GM21381 (cell line): Measurements from ENCODE around the gene DCHS2.

Experiments used
- ATAC-seq: cut with Tn5 transposase; IDR thresholded peaks from one replicate; pipeline ENCODE4 v1.9.1; 2021; ENCODE audit warnings: mild to moderate bottlenecking, moderate library complexity; ENCODE audit not compliant: unreplicated experiment

DCHS2 gene

DNA sequence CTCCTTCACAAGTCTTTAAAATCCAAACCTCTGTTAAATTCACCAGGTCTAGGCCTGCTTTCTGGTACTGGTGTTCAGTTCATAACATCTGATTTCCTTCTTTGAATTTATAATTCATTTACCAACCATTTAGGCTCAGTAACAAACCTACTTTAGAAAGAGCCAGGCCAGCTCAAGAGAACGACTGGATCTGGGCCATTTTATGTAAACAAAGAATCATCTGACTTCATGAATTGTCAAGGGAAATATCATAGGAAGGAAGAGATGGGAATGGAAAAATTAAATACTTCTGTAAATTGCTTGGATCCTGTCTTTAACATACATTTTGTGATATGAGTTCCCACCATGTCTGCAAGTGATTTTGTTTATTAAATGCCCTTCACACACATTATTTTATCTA is 36.5 kb downstream of the DCHS2 start:
- ATAC-seq, result no peak

GRCh38 chr4:154454710-154455109 is 36.9 kb downstream of the DCHS2 start:
- no peak for ATAC-seq

DNA sequence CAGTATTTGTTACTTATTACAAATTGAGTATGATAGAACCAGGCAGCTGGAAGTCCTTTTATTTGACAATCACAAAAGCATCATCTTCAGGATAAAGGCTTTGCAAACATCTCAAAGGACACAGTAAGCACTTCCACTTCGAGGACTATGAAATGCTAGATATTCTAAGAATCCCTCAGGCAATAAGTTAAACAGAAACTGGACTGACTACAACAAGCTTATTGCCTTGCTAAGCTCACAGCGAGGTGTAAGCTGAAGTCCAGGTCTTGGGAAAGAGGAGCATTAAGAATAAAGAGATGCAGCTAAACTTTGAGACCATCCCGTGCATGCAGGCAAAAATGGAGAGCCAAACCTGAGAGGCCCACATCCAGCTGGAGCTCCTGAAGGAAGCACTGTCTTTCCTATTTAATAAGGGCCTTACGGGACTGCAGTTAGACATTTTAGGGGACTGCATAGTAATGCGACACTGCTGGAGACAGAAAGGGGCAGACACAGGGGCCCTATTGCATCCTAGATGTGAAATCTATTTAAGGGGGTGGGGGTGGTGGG is 38.7 kb downstream of the DCHS2 start:
- no peak for ATAC-seq

DNA sequence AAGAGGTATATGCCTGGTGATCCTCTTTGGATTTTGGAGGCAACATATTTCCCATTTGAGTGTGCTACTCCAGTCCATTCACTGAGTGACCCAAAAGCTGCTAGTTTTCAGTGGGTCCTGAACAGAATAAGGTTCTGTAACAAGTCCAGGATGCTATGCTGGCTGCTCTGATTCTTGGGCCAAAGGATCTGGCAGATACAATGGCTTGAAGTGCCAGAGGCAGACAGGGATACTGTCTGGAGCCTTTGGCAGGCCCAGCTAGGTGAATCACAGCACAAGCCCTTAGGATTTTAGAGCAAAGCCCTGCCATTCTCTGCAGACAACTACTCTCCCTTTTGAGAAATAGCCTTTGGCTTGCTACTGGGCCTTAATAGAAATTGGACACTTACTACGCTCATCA is 40.6 kb downstream of the DCHS2 start:
- no peak for ATAC-seq

GRCh38 chr4:154444958-154445357 is 46.6 kb downstream of the DCHS2 start:
- no peak for ATAC-seq

DNA sequence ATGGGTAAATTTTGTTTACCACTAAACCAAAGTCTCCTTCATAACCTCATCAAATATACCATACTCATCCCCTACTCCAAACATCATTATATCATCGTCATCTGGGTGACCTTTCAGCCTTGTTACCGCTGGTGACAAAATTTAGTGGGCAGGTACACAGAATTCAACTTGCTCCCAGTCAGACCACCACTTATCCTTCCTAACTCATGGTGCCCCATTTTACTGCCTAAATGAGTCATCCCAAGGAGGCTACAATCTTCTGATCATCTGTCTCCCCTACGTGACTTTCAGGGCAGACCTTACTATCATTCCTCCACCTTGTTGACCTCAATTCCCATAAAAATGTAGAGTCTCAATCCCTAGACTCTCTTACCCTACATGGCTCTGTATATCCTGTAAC is 49.6 kb downstream of the DCHS2 start:
- no peak for ATAC-seq

- no peak for ATAC-seq
Measured at GRCh38 chr4:154441124-154441523, 50.5 kb downstream of the DCHS2 start.

GRCh38 chr4:154439224-154439623 is 52.4 kb downstream of the DCHS2 start:
- ATAC-seq, result no peak

- no peak for ATAC-seq
Measured at GRCh38 chr4:154435895-154436294, 55.7 kb downstream of the DCHS2 start.

DNA sequence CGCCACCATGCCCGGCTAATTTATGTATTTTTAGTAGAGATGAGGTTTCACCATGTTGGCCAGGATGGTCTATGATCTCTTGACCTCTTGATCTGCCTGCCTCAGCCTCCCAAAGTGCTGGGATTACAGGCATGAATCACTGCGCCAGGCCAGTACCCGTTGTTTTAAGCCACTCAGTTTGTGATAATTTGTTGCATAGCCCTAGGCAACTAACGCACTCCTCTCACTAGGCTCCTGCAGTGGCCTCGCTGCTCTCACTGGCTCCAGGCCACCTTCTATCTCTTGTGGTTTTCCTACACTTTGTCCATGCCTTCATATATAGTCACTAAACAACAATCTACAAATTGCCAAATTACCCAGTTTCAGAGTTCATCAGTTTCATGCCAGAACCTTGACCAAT is 58.1 kb downstream of the DCHS2 start:
- ATAC-seq, result no peak

DNA sequence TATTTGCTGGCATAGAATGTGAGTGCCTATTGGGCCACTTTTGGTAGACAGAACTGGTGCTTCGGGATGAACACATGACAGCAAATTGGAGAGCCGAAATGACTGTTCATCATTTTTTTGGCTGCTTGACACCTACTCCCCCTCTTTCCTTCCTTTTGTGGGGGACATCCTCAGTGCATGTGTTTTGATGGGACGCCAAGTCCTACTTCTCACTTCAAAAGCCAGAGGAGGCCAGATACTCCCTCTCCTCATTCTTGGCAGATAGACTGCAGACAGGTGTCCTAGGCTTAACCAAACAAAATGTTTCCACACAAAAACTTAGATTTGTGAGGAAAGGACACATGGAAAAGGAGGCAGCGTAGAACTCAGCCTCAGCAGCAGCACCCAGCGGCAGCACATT is 62.4 kb downstream of the DCHS2 start:
- ATAC-seq, result no peak

DNA sequence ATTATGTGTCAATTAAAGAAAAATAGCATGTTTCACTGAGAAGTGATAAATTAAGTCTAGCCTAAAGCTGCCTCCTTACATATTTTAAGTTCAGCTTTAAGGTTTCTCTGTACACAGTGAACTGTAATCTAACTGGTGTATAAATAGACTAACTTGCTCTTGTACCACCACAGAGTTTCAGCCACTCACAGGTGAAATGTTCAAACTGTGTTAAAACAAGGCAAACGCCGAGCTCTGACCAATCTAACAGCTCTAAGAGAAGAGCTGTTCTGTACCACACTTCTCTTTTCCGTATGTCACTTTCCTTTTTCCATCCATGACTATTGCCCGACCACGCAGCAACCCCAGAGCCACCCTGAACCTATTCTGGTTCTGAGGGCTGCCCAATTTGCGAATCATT is 64.5 kb downstream of the DCHS2 start:
- no peak for ATAC-seq

DNA sequence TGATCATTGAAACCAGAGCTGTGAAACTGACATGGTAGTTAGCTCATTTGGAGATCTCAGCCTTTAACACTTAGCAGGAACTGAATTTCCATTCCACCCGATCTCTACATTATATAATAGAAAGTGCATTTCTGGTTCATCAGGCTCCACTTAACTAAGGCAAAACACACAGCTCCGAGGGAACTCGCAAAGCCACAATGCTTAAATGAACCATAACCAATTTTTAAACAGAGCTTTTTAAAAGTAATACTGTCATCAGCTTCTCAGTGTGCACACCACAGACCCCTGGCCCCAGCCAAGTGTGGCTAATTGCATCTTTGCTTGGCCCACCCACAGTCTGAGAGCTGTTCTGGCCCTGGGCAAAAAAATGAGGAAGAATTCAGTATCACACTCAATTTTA is 66.1 kb downstream of the DCHS2 start:
- ATAC-seq, result no peak

DNA sequence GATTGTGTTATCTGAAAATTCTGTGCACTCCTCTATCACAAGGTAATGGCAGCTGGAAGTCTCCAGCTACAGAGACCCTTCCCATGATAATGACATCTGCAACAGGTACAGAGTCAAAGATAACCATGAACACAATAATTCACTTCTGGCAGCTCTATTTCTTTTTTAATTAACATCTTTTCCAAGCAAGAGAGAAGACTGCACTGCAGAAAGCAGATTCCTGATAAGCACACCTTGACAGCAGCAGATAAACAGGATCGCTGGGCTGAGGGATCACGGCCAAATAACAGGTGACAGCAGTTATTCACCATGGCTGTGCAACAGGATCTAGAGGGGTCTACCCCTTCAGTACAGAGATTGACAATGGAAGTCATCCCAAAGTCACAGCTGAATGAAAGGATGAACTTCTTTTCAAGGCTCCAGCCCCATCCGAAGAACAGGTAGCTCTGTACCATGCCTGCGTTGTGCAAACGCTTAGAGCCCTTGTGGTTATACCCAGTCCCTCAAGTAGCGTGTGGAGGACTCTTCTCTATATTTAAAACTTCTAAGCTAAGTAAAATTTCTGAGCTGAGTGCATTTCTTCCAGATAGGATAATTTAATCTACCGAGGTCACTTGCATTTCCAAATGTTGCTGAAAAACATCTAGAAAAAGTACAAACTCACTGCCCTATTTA is 66.7 kb downstream of the DCHS2 start:
- ATAC-seq, result no peak

- ATAC-seq, result peak; percentile 12
Measured at GRCh38 chr4:154422152-154422551, 69.4 kb downstream of the DCHS2 start.

GRCh38 chr4:154421618-154422017 is 70.0 kb downstream of the DCHS2 start:
- ATAC-seq, result peak; percentile 54

DNA sequence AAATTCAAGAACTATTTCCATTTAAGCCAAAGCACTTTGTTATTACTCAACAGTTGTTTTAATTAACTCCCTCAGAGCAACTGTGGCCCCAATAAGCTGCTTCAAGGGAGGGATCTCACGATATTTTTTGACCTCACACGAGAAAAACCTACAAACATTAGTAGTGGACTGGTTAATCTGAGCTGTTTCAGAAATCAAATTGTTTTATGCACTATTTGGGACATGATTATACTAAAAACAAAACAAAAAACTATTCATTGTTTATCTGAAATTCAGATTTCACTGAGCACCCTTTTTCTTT is 74.3 kb downstream of the DCHS2 start:
- ATAC-seq, result no peak

DNA sequence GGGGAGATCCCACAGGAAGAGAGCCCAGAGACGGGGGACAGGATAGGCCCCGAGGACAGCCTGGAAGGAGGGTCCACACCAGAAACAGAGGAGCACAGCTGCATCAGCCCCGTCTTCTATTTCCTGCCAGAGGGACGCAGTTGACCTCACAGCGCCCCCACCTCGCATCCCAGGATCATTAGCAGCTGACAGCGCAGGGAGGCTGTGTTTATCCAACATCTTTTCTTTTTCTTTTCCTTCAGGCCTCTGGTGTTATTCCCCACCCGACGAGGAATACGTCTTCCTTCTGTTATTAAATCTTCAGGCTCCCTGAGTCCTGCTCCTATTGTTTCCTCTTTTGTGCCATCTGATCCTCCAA is 75.4 kb downstream of the DCHS2 start:
- ATAC-seq, result peak; percentile 44

GRCh38 chr4:154415313-154415712 is 76.3 kb downstream of the DCHS2 start:
- no peak for ATAC-seq

GRCh38 chr4:154414796-154415195 is 76.8 kb downstream of the DCHS2 start:
- ATAC-seq, result no peak

DNA sequence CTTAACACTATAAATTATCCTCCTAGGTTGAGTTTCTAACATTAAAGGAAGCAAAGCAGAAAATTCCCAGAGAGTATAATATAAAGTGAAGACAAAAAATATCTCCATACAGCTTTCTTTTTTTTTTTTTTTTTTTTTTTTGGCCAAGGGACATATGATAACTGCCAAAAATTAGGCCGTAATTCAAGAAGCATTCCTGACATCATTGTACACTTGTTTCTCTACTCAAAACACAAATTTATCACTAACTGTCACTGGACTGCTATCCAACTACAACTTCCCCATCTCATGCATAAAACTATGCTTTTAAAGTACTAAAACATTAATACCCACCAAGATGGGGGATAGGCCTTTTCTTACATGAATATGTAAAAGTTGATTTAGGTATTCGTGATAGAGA is 77.2 kb downstream of the DCHS2 start:
- no peak for ATAC-seq

- no peak for ATAC-seq
Measured at GRCh38 chr4:154407443-154407842, 84.2 kb downstream of the DCHS2 start.

DNA sequence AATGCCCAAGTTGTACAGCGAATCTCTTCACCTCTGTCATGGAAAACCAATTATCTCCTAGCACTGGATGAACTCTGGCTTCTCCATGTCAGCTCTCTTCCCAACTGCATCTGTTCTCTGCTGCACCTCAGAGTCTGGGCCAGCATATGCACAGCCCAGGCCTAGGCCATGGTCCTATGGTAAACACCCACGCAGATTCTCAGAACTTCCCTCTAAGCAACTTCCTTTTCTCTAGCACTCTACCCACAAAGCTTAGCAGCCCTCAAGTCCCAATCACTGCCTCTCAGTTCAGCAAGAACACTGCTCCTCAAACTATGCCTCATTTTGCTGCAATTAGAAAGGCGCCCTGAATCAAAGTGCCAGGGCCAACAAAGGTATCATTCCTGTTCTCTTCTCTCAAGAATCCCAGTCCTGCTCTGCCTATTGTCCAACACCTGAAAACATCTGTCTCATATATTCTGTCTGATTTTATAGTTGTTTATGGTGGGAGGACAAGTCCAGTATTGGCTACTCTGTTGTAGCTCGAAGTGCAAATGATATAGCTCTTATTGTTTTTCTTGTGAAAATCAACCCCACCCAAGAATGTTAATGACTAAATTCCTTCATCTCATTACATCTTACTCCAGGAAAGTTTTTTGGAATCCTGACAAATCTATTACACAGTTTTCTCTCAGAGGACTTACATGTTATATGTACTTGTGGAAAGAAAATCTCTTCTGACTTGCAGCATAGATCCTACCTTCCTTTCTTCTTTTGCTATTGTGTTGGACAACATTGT is 85.4 kb downstream of the DCHS2 start:
- peak; percentile 87 for ATAC-seq
